Measurements from ENCODE around the gene AMT. TPM values are rescaled to one million over a fixed set of nuclear protein-coding genes. Genes with fewer than 3 reads are reported as not detected.
A peak's percentile ranks its signal among the peaks of the same experiment; 100 is the strongest.

The AMT gene
- total RNA-seq, 1 donor from 2014 or later: 2.5 TPM

GRCh38 chr3:49454898-49455681 is 32.8 kb upstream of the AMT start:
- no peak overlapping the region for H3K4me3 ChIP-seq (ENCODE audit: low read depth, low read length)
- DNase-seq (ENCODE audit: low read depth): no peak
- no peak for TF ChIP-seq CTCF (conservative IDR thresholded peaks at IDR 0.05; ENCODE audit: low read depth, low read length)

GRCh38 chr3:49454458-49454857 is 32.2 kb upstream of the AMT start:
- no peak for DNase-seq (ENCODE audit: low read depth)
- H3K4me3 ChIP-seq (ENCODE audit: low read depth, low read length): no peak overlapping the region
- peak; percentile 51 for TF ChIP-seq CTCF (conservative IDR thresholded peaks at IDR 0.05; ENCODE audit: low read depth, low read length)

GRCh38 chr3:49453621-49454020 is 31.3 kb upstream of the AMT start:
- no peak for DNase-seq (ENCODE audit: low read depth)
- H3K4me3 ChIP-seq (ENCODE audit: low read depth, low read length): no peak overlapping the region
- TF ChIP-seq CTCF (conservative IDR thresholded peaks at IDR 0.05; ENCODE audit: low read depth, low read length): no peak

GRCh38 chr3:49445391-49445790 is 23.1 kb upstream of the AMT start:
- TF ChIP-seq CTCF (conservative IDR thresholded peaks at IDR 0.05; ENCODE audit: low read depth, low read length): no peak
- DNase-seq (ENCODE audit: low read depth): no peak
- no peak overlapping the region for H3K4me3 ChIP-seq (ENCODE audit: low read depth, low read length)

- no peak overlapping the region for H3K4me3 ChIP-seq (ENCODE audit: low read depth, low read length)
- no peak for DNase-seq (ENCODE audit: low read depth)
- no peak for TF ChIP-seq CTCF (conservative IDR thresholded peaks at IDR 0.05; ENCODE audit: low read depth, low read length)
Measured at GRCh38 chr3:49434731-49435130, 12.5 kb upstream of the AMT start.

- peak; percentile 63 for DNase-seq (ENCODE audit: low read depth)
- TF ChIP-seq CTCF (conservative IDR thresholded peaks at IDR 0.05; ENCODE audit: low read depth, low read length): peak; percentile 32
- H3K4me3 ChIP-seq (ENCODE audit: low read depth, low read length): peak overlapping the region; percentile 61
Measured at GRCh38 chr3:49428752-49429080, 6.4 kb upstream of the AMT start.

- DNase-seq (ENCODE audit: low read depth): no peak
- H3K4me3 ChIP-seq (ENCODE audit: low read depth, low read length): no peak overlapping the region
- no peak for TF ChIP-seq CTCF (conservative IDR thresholded peaks at IDR 0.05; ENCODE audit: low read depth, low read length)
Measured at GRCh38 chr3:49427586-49427985, 5.3 kb upstream of the AMT start.

All from epithelial cell of proximal tubule (primary cell).